NCI-H2171 treated with DMSO at 0.1 percent for 48 hours (cell line): Measurements from ENCODE around the gene ARMH3.

ENCODE experiments used
- DNase-seq: peaks from one replicate; lab custom pipeline; 2025; lab: John Stamatoyannopoulos, UW

The ARMH3 gene

DNA sequence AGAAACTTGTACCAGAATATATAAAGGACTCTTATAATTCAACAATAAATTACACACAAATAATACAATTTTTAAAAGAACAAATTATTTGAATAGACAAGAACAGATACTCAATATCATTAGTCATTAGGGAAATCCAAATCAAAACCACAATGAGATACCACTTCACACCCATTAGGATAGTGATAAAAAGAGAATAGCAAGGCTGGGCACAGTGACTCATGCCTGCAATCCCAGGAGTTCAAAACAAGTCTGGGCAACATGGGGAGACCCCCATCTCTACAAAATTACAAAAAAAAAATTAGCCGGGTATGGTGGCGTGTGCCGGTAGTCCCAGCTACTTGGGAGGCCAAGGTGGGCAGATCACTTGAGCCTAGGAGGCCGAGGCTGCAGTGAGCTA is 160.2 kb downstream of the ARMH3 start:
- DNase-seq: no peak

DNA sequence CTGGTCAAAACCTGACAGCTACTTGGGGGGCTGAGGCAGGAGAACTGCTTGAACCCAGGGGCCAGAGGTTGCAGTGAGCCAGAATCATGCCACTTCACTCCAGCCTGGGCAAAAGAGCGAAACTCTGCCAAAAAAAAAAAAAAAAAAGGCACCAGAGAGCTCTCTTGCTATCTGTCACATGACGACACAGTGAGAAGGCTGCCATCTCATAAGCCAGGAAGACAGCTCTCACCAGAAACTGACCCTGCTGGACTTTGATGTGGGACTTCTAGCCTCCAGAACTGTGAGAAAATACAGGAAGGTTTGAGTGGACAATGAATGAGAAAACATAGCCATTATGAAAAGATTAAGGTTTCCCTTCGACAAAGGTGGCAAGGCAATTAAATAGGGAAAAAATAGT is 161.2 kb downstream of the ARMH3 start:
- no peak for DNase-seq

DNA sequence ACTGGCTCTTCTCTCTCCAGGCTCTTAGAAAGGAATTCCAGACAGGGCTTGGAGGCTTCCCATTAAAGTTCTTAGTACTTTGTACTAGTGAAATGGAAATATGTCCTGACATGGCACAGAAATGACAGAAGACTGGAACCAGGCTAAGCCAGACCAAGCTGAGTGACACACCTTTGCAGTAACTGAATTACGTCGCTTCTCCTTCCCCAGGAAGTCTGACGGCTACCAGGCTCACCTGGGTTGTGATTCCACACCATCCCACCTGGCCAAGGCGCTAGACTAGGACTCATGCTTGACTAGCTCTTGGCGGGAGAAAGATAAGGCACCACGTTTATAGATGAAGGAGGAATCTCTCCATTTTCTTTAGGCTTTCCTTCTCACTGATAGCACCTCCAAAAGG is 161.7 kb downstream of the ARMH3 start:
- DNase-seq: no peak

DNA sequence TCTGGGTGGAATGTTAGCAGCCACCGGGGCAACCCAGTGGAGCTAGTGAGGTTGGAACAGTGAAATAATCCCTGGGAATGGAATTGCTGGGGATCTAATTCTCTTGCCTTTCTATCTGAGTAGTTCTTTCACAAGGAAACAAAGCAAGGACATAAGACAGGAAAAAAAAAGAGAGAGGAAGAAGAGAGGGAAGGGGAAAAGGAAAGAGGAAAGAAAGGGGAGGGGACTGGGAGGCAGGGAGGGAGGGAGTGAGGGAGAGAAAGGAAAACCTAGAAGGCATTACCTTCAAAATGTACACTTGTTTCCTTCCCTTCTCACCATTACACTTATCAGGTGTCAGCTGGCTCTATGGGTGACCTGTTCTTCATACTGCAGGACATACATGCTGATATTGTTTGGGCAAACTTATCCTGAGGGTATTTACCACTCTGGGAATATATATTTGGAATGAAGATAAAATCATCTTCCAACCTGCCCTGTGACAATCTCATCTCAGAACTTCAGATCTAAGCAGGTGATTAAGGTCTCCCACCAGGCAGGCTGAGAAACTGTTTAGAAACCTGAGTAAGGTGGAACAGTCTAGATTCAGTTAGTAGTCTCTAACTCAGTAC is 162.4 kb downstream of the ARMH3 start:
- DNase-seq: no peak

DNA sequence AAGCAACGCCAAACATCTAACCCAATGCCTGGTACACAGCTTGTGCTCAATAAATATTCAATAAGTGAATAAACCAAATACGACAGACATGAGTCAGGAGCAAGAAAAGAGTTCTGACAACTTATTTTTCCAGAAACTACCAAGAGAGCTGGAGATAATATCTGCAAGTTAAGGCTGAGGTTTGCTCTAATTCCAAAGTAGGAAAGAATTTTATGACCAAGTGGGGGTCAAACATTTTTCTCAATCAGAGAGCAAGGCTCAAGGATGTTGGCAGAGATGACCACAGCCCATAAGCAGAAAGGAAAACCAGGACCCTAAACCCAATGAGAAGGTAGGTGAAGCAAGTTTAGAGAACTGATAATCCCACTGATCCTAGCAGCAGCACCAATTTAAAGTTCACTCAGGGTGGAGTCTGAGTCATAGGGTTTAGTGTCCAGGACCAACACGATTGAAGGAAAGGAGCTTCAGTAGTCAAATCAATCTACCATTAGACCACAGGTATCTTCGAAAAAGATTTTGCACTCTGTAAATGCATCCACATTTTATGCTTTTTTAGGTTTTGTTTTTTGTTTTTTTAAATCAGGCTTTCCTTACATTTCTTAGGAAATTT is 163.1 kb downstream of the ARMH3 start:
- DNase-seq: no peak

DNA sequence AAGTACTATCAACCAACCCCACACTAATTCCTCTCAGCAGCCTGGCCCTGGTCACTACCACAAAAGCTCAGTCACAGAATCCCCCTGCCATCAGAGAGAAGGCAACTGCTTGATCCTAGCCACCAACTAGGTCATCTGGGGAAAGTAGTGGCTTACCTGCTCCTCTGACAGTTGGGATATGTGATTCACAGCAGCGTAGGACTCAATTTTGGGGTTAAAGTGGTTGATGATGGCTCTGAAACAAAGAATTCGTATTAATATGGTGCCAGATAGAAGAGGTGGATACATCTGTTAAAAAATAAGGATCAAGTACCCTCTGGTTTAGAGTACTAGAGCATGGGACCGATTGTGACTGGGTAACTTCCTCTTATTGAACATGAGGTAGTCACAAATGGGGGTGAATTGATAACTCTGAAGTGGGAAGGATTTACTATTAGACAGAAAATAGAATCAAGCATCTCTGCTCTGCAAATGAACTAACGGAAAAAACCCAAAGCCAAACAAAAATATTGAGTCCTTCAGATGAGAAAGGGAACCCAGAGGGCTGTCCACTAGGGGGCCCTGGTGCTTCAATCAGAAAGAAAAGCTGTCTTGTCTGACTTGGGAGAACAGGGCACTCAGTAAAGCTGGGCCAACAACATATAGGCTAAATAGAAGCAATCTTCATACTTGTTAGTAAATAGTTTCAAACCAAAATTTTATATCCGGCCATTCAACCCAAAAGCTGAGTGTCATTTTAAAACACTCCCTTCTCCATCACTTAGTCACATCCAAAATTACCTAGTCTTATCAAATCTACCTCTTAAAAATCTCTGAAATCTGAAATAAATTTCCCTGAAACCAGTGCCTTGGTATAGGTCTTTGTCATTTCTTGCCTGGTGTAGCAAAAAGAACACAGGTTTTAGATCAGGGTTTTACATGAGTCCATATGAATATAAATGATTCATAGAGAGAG is 166.4 kb downstream of the ARMH3 start:
- DNase-seq: peak; percentile 32

DNA sequence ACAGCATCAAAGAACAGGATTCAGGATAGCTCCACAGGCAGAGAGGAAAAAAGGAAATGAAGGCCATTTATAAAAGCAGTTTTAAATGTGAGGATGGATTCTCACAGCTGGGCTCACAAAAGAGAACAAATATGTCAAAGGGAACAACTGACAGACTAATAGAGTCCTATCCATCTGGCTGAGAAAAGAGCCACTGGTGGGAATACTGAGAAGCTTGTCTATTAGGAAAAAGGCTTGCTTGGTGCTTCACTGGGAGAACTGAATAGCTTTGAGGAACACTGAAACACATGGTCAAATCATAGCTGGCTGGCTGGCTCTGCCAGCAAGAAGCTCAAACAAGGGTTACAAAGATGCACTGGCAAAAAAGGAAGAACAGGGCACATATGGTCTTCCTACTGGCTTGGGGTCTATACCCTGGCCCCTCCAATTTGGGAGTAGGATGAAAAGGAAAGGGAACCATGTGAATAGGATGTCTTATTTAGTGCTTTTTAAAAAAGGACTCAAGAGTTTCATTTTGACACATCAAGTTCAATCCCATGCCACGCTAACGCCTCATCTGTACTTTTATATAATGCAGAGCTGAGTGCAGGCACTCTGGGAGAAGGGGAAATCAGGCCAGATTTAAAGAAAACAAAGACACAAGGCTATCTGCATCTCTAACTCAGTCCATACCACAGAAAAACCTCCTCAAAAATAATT is 167.6 kb downstream of the ARMH3 start:
- DNase-seq: no peak

DNA sequence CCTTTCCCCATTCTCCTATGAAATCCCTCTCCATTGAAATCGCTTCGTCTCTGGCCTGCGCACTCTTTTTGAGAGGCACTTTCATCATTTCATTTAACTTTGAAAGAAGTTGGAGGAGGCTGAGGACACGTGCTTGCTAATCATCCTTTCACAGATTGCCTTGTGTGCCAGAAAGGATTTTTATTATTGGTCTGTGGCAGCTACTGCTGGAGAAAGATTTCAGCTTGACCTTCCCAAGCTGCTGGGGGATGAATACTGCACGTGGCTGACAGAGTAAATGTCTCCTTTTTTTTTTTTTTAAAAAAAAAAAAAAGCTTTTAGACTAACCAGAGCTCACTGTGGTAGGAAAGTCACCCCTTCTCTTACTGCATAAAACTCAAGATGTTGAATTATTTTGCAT is 168.2 kb downstream of the ARMH3 start:
- DNase-seq: no peak

DNA sequence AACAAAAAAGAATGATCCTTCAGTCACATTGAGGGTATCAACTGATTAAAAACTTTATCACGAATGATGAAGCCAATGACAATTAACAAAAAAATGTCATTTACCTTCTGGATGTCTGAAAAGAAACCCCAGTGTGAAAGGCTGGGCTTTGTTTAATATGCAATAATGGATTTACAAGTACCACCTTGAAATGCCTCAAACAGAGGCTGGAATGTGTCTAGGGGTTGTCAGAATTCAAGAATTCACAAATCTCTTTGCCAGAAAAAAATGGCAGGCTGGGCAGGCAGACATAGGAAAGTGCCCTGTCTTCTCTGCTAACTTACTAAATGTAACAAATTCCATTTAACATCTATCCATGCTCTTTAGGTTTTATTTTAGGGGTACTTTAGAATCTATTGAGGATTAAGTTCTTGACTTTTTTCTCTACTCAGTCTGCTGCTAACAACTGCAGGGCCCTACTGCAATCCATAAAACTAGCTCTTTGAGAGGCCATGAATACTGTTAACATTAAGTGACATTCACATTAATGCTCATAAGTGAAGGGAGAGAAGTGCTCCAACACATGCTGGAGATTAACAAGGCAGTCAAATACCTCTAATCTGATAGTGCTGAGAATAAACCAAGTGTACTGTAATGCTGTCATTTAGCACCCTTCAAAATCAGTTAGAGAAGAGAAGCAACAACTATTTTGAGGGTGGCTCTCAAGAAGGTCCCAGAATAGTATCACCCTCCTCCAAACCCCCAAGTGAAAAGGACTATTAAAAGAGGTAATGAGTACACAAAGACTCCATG is 169.3 kb downstream of the ARMH3 start:
- DNase-seq: no peak

DNA sequence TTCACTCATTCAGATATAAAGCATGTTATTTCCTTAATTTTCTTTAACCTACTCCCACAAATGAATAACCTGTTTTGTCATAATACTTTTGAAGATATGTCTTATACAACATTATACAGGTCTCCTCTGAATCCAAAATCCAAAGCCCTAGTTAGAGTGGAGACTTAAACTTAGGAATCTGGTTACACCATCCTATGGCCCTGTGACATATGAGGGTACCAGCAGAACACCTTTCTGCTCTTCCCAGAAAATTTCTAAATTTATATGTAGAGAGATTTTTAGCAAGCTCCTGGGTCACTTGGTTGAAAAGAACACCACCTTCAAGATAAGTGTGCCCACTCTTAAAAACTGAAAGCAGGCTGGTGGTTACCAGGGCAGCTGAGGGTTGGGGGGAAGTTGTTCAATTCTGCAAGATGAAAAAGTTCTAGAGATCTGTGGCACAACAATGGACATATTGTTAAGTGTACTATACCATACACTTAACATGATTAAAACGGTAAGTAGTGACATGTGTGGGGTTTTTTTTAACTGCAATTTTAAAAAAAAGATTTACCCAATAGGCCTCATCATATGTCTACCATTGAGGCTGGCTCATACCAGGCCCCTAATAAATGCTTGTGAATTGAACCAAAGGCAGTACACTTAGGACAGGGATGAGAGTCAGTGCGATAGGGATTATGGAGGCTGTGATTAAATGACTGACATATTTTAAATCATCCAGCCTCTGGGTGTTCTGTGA is 174.8 kb downstream of the ARMH3 start:
- DNase-seq: no peak

DNA sequence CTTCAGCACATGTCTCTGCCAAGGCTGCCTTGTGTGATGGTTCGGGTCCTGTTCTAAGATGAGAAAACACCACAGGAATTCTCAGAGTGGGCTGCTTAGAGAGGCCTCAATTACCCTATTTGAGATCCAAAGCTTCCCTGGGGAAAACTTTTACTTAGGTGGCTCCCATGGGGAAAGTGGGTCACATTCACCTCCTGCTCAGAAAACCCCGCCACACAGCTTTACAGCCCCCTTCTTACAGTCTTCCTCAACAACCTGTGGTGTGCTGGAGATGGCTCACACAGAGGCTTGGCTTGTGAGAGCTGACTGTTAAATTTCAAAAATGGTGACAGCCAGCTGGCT is 175.8 kb downstream of the ARMH3 start:
- DNase-seq: no peak

DNA sequence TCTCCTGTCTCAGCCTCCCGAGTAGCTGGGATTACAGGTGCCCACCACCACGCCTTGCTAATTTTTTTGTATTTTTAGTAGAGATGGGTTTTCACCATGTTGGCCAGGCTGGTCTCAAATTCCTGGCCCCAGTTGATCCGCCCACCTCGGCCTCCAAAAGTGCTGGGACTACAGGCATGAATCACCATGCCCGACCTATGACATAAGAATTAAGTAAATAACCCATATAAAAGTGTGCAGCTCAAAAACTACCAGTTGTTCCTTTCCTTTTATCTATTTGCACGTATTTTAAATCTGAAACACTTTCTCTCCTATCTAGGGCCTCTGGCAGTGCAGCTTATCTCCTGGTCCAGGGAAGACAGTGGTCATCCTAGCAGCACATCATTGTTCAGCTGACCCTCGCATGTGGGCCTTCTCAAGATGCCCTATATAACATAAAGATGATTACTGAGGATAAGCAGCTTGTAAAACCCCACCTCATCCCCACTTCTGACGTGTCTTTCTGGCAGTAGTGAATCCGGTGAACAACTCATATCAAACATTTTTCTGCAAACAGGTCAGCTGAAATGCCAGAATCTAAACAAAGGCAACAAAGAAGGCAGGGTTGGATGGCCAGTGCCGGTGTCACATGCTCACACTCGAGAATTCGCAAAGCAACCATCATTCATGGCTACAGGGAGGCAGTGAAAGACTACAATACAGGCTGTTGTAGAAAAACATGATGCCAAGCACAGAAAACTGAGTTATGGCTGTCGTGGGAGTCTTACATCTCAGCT is 176.3 kb downstream of the ARMH3 start:
- DNase-seq: no peak

DNA sequence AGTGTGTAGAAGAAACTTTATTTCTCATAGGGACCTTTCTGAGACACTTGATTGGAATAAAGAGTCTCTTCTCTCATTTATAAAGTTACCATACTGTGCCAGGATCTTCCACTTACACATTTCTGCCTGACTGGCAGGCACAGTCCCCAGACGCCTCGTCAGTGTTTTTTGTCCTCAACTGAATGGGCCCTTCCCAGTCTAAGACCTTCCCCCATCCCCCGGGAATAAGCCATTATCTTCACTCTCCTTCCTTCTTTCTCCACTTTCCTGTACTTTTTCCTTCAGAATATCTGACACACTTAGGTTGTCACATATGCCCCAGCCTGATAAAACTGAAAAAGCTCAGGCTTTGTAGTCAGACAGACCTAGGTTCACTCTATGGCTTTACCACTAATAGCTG is 177.1 kb downstream of the ARMH3 start:
- peak; percentile 25 for DNase-seq

DNA sequence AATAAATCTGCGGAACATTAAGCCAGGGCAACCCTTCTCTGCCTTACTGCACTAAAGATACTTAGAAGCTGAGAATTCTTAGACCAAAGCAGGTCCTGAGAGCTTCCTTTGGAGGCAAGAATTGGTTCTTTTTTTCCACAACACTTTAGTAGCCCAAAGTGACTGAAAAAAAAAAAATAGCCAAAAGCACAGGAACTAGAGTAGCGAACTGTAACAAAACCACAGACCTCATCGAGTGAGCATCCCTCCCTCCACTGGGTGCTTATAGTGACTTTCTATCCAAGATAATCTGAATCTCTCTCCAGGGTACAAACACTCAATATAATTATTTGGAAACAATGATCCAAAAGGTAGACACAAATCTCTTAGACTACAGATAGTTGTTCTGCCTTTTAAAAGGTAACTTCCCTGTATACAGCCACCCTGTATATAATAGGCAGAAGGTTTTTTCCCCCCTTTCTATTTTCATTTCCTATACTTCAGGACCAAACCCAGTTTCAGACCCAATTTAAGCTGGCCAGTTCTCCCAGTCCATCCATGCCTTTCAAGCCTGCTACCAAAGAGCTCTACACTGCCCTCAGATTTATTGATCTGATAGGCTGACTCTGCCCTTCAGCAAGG is 180.8 kb downstream of the ARMH3 start:
- no peak for DNase-seq

DNA sequence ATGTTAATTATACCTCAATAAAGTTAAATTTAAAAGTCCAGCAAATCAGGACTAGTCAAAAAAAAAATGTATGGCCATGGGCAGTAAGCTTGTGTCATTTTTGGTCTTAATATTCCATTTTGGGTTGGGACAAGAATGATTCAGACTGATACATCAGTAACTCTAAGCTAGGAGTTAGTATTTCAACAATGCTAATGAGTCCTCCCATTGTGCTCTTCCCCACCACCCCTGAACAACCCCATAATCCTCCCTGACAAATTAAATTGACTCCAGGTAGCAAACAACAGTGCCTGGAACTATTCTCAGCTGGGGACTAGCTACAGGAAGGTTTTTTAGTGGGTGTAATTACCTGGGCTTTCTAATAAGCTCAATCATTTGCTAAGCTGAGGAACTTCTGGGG is 181.7 kb downstream of the ARMH3 start:
- no peak for DNase-seq

DNA sequence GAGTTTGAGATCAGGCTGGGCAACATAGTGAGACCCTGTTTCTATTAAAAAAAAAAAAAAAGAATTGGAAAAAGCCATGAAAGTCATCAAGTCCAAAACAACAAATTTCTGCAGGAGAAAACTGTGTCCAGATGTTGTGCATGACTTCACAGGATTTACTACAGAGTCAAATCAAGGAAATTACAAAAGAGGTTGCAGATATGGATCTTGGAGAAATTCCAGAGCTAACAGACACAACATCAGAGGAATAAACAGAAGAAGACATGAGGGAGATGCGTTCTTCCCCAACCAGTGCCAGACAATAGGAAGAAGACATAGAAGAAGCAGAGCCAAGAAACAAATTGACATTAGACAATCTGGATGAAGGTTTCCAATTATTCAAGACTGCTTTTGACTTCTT is 188.0 kb downstream of the ARMH3 start:
- DNase-seq: no peak

DNA sequence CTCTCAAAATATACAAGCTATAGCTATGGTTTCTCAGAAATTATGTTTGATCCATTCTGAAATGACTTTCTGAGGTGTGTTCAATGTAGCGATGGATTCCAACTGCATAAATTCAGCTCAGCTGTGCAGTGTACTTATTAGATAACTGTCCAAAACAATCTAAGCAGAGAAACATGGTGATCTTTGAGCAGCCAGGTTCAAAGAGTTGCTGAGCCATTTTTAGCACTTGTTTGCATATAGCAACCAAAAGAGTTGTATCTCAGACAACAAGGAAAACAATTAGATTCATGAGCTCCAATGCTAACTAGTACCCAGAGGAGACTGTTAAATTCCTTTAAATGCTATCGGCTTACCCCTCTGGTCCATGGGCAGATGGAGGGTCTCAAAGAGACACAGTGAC is 196.4 kb downstream of the ARMH3 start:
- DNase-seq: no peak

DNA sequence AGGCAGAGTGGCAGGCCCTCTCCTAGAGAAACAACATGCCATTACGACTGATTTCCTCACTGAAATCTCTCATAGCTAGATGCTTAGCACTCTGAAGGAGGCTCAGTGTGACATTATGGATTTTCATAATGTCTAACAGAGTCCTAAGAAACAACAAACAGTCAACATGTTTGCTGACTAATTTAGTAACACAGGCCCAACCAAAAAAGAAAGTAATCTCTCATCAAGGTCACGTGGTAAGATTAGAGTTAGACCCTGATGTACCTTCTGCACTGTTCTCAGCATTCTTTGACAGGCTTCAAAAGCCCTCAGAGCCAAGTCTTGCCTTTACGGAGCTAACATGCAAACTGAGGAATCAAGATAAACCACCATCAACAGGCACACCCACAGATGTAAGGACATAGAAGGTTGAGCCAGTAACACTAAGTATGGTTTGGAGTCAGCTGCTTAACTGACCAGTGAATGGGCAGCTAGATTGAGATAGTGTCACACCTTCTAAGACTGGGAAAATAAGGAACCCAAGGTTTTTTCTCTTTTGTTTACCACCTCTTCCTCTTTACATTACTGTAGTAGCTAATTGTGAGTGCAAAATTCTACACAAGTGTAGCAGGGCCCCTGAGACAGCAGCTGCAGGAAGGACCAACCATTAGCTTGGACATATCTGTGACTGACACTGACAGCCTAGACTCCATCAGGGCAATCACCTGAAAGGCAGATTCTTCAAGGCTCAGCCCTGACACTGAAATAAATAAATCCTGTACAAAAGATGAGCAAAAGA is 197.1 kb downstream of the ARMH3 start:
- no peak for DNase-seq
